ENCODE measurements around the gene ZNF99.
"Not testable (repeated sequence)": the region's sequence is repeated elsewhere in the genome, so short reads cannot be mapped to it uniquely, and the experiment has no call there.

Gene ZNF99

DNA sequence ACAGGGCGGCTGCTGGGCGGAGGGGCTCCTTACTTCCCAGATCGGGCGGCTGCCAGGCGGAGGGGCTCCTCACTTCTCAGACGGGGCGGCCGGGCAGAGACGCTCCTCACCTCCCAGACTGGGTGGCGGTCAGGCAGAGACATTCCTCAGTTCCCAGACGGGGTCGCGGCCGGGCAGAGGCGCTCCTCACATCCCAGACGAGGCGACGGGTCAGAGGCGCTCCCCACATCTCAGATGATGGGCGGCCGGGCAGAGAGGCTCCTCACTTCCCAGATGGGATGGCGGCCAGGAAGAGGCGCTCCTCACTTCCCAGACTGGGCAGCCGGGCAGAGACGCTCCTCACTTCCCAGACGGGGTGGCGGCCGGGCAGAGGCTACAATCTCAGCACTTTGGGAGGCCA, 80.9 kb downstream of the ZNF99 start:
- not testable (repeated sequence) for H3K36me3 Mint-ChIP-seq (ENCODE audit: low read depth); H3K4me1 Mint-ChIP-seq (ENCODE audit: low read depth)

DNA sequence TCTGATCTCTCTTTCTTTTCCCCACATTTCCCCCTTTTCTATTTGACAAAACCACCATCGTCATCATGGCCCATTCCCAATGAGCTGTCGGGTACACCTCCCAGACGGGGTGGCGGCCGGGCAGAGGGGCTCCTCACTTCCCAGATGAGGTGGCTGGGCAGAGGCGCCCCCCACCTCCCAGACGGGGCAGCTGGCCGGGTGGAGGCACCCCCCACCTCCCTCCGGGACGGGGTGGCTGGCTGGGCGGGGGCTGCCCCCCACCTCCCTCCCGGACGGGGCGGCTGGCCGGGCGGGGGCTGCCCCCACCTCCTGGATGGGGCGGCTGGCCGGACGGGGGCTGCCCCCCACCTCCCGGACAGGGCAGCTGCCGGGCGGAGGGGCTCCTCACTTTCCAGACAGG, 81.3 kb downstream of the ZNF99 start:
- not testable (repeated sequence) for H3K36me3 Mint-ChIP-seq (ENCODE audit: low read depth)

More for the DNA sequence above, 80.9 kb downstream of the ZNF99 start:
- H3K27ac Mint-ChIP-seq; intact Hi-C loops (cut with micrococcal nuclease); H3K4me3 Mint-ChIP-seq; H3K27me3 Mint-ChIP-seq: not testable (repeated sequence)
- peaks cover 59% of the 10 kb centered on the region for H3K9me3 Mint-ChIP-seq

More for the DNA sequence above, 81.3 kb downstream of the ZNF99 start:
- H3K27ac Mint-ChIP-seq; H3K4me3 Mint-ChIP-seq; H3K27me3 Mint-ChIP-seq; intact Hi-C loops (cut with micrococcal nuclease); H3K4me1 Mint-ChIP-seq (ENCODE audit: low read depth): not testable (repeated sequence)
- H3K9me3 Mint-ChIP-seq: peaks cover 59% of the 10 kb centered on the region
